HepG2 (cell line): ENCODE results near the gene NOC3L. TPM values are rescaled to one million over a fixed set of nuclear protein-coding genes. Genes with fewer than 3 reads are reported as not detected.

Experiments used
- ATAC-seq: fragments of 200-7000 bp; cut with Tn5 transposase; 3 replicates; pipeline ENCODE4 v1.9.1; 2020; ENCODE audit warnings: mild to moderate bottlenecking, moderate library complexity
- BruUV-seq: library from RNA; stranded (reverse); fragments of 400-500 nt; replicated peaks from 2 replicates; lab custom pipeline; 2021; lab: Mats Ljungman, UMichigan
- CTCF ChIA-PET: fragments of 300-600 bp; formaldehyde crosslinking; extraction: SDS; loops from one replicate; lab custom pipeline; 2021; ENCODE audit warnings: low total read pairs, inconsistent platforms, low intra/inter-chr PET ratio; lab: Yijun Ruan, JAX
- POLR2A ChIA-PET: fragments of 350-600 bp; sonication (Branson Sonifier 250); formaldehyde crosslinking; loops from one replicate; lab custom pipeline; 2020; ENCODE audit warnings: antibody characterized with exemption, inconsistent platforms; lab: Yijun Ruan, JAX
- DNase-seq: peaks from one replicate; pipeline ENCODE4 v3.0.0-alpha.2; 2015; ENCODE audit warnings: low spot score
- FAIRE-seq: peaks from 3 replicates; lab custom pipeline; 2011; peaks lifted over from hg19 to GRCh38; lab: Jason Lieb, UNC
- H2AFZ ChIP-seq: one replicate; pipeline ENCODE4 v1.6.1; 2011; ENCODE audit warnings: low read length, inconsistent platforms
- H3K27ac ChIP-seq: fragments of 300-600 bp; 3 replicates; pipeline ENCODE4 v1.8.0; 2011; ENCODE audit warnings: mixed run types, mild to moderate bottlenecking, mixed read lengths, low read length, inconsistent platforms; ENCODE audit not compliant: insufficient read depth; ENCODE audit errors: extremely low read length
- H3K27me3 ChIP-seq, 2 experiments: fragments of 200-600 bp in 1 of 2; 2 replicates in 1 of 2; 3 replicates in 1 of 2; pipeline versions ENCODE4 v1.6.0 to v1.8.0; 2011; ENCODE audit warnings: low read length in 2 of 2, mild to moderate bottlenecking in 2 of 2, moderate library complexity in 2 of 2, inconsistent platforms in 1 of 2; ENCODE audit not compliant: insufficient read depth in 2 of 2, control insufficient read depth in 1 of 2
- H3K36me3 ChIP-seq, 2 experiments: fragments of 200-600 bp in 1 of 2; replicated peaks in 1 of 2; 2 replicates in 1 of 2; 3 replicates in 1 of 2; pipeline versions ENCODE4 v1.5.1 to v1.8.0; 2011; ENCODE audit warnings: low read length in 2 of 2, inconsistent platforms in 1 of 2; ENCODE audit not compliant: insufficient read depth in 2 of 2, control insufficient read depth in 1 of 2
- H3K4me1 ChIP-seq: 2 replicates; pipeline ENCODE4 v1.5.1; 2012; ENCODE audit warnings: low read length, inconsistent platforms; ENCODE audit not compliant: insufficient read depth
- H3K4me2 ChIP-seq: 2 replicates; pipeline ENCODE4 v1.6.0; 2011; ENCODE audit warnings: low read depth, low read length, inconsistent platforms
- H3K4me3 ChIP-seq, 3 experiments: fragments of 200-600 bp in 1 of 3; sonication (generic), shearing (Covaris generic) in 1 of 3; replicated peaks in 1 of 3; 2 replicates each; pipeline ENCODE4 v1.5.1; 2011 to 2016; ENCODE audit warnings: low read length in 3 of 3, inconsistent platforms in 2 of 3, low read depth in 2 of 3, mild to moderate bottlenecking in 2 of 3, control low read depth in 1 of 3, mixed read lengths in 1 of 3; ENCODE audit not compliant: insufficient read depth in 1 of 3
- H3K79me2 ChIP-seq: one replicate; pipeline ENCODE4 v1.6.1; 2011; ENCODE audit warnings: low read length, inconsistent platforms; ENCODE audit not compliant: insufficient read depth
- H3K9ac ChIP-seq: 2 replicates; pipeline ENCODE4 v1.6.0; 2011; ENCODE audit warnings: mild to moderate bottlenecking, low read depth, low read length, inconsistent platforms; ENCODE audit not compliant: insufficient read depth
- H3K9me3 ChIP-seq: 2 replicates; pipeline ENCODE4 v1.5.1; 2012; ENCODE audit warnings: mild to moderate bottlenecking, low read length
- H4K20me1 ChIP-seq: 2 replicates; pipeline ENCODE4 v1.6.0; 2011; ENCODE audit warnings: inconsistent platforms, mild to moderate bottlenecking, low read length, moderate library complexity; ENCODE audit not compliant: insufficient read depth
- AHDC1 ChIP-seq: sonication (generic); formaldehyde crosslinking; IDR thresholded peaks from 2 replicates; pipeline ENCODE4 v1.5.1; 2020; ENCODE audit warnings: mild to moderate bottlenecking, missing genetic modification reagents, borderline replicate concordance
- FOXO1 ChIP-seq: sonication (generic); formaldehyde crosslinking; IDR thresholded peaks from 2 replicates; pipeline ENCODE4 v1.4.0; 2020; ENCODE audit warnings: missing genetic modification reagents
- HNRNPUL1 ChIP-seq: fragments of 200-400 bp; formaldehyde crosslinking; IDR thresholded peaks from 2 replicates; pipeline ENCODE4 v1.6.1; 2017; ENCODE audit warnings: low read depth, mild to moderate bottlenecking, low read length, moderate library complexity
- HOXA9 ChIP-seq: sonication (generic); formaldehyde crosslinking; IDR thresholded peaks from 2 replicates; pipeline ENCODE4 v1.8.1; 2022; ENCODE audit warnings: missing genetic modification reagents, mild to moderate bottlenecking, moderate library complexity, borderline replicate concordance
- ZFP41 ChIP-seq: sonication (generic); formaldehyde crosslinking; IDR thresholded peaks from 2 replicates; pipeline ENCODE4 v1.4.0; 2020; ENCODE audit warnings: mild to moderate bottlenecking, missing genetic modification reagents, borderline replicate concordance
- ZNF615 ChIP-seq: sonication (generic); formaldehyde crosslinking; IDR thresholded peaks from 2 replicates; pipeline ENCODE4 v1.5.0; 2020; ENCODE audit warnings: mild to moderate bottlenecking, missing genetic modification reagents, borderline replicate concordance
- WGBS: methylation state at CpG from one replicate; pipeline ENCODE4 v1.1.6; 2017; ENCODE audit warnings: low lambda C conversion rate; 5-methylcytosine and 5-hydroxymethylcytosine counted together
- in situ Hi-C: cut with HindIII; loops from 2 replicates; pipeline ENCODE4 v1.10.0; 2017; ENCODE audit warnings: low pct_unique_long_range_greater_than_20kb; ENCODE audit not compliant: extremely low pct_ligation_motif_present
- intact Hi-C: fragments of 100-400 bp; cut with micrococcal nuclease; formaldehyde crosslinking; loops from one replicate; pipeline ENCODE4 v1.10.0; 2022; ENCODE audit not compliant: unreplicated experiment
- polyA plus RNA-seq, 8 experiments: library from polyadenylated mRNA; depleted of rRNA in 3 of 8; stranded (reverse) in 7 of 8; unstranded in 1 of 8; fragments of >200 nt; fragmentation: Illumina TruSeq in 4 of 8; extraction: Trizol in 4 of 8; gene quantifications; 2 replicates each; pipeline versions ENCODE4 v1.2.1 to v1.2.3, GENCODE V29; 2011 to 2016; ENCODE audit warnings: low read depth in 4 of 8, missing spikeins in 1 of 8, mixed read lengths in 1 of 8; ENCODE audit not compliant: insufficient read depth in 1 of 8
- total RNA-seq, 5 experiments: library from RNA; depleted of rRNA; stranded (reverse); fragments of >200 nt; fragmentation: Illumina TruSeq; extraction: Trizol; gene quantifications; 2 replicates each; pipeline ENCODE4 v1.2.3, GENCODE V29; 2016; ENCODE audit warnings: low read depth in 1 of 5
- TF ChIP-seq, protein P1 (sequence below): sonication (generic); formaldehyde crosslinking; IDR thresholded peaks from 2 replicates; pipeline ENCODE4 v1.5.0; 2020; ENCODE audit warnings: missing genetic modification reagents

The NOC3L gene
- total and polyA plus RNA-seq, 2 of the 13 experiments (the other 11 are each of a cell fraction or from before 2014, with no cell fraction given): 7.8 to 36.6 TPM

DNA sequence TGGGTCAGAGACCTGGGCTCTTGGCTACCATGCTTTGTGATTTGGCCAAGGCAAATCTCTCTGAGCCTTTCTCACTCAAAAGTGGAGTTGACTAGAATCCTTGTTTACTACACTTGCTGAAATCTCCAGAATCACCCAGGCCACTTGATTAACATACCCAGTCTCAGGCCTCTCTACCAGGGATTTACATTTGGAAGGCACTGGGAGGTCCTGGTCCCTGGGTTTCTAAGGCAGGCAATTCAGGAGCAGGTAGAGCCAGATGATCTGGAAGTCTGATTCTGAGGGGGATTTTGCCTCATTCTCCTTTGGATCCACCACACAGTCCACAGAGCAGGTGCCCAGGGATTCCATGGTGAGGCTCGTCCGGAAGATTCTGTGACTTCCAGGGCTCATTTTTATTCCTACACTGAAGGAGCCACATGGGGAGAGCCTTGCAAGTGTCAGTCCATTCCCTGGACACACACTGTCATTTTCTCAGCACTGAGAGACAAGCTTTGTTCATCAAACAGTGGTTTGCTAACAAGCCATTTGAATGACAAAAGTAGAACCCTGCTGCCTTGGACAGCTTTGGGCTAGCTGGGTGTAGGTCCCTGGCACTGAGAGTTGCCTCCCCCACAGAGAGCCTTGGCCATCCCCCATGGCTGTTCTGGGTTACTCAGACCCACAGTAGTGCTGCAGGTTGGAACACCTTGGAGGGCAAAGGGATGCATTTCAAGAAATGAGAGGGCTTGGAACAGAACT lies 74.2 kb downstream of the NOC3L start:
- CTCF ChIA-PET: no interaction called here
- H3K79me2 ChIP-seq: no peaks in the 10 kb centered on the region
- FAIRE-seq: no peak
- H3K9ac ChIP-seq: no peak overlapping the region
- POLR2A ChIA-PET: no interaction called here
- H3K36me3 ChIP-seq: no peaks in the 10 kb centered on the region
- TF ChIP-seq HNRNPUL1: no peak
- TF ChIP-seq ZFP41 (CRISPR knock-in tag): no peak
- TF ChIP-seq AHDC1 (CRISPR knock-in tag): no peak
- TF ChIP-seq ZNF615 (CRISPR knock-in tag): no peak
- no peak for TF ChIP-seq FOXO1
- TF ChIP-seq HOXA9 (CRISPR knock-in tag): no peak
- TF ChIP-seq, protein P1, sequence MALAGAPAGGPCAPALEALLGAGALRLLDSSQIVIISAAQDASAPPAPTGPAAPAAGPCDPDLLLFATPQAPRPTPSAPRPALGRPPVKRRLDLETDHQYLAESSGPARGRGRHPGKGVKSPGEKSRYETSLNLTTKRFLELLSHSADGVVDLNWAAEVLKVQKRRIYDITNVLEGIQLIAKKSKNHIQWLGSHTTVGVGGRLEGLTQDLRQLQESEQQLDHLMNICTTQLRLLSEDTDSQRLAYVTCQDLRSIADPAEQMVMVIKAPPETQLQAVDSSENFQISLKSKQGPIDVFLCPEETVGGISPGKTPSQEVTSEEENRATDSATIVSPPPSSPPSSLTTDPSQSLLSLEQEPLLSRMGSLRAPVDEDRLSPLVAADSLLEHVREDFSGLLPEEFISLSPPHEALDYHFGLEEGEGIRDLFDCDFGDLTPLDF: no peak
- TF ChIP-seq, all 625 proteins: peak for 0
- 58% methylated on average over 2 of the region's 2 CpGs for WGBS
- ATAC-seq (no peak), DNase-seq (no peak)
- BruUV-seq: no TSS peak
- Histone ChIP-seq H3K4me2 (no peak overlapping the region), H3K27me3 (no peaks in the 10 kb centered on the region), H3K27ac (no peak overlapping the region), H3K4me3 (no peak overlapping the region), H3K4me1 (no peaks in the 10 kb centered on the region), H4K20me1 (no peaks in the 10 kb centered on the region), H2AFZ (no peak overlapping the region), H3K9me3 (no peaks in the 10 kb centered on the region)
- in situ Hi-C loops (no loop called here), intact Hi-C loops (no loop called here)
